Neural cell (in vitro differentiated cells): ENCODE results near the gene FCN3. TPM values are rescaled to one million over a fixed set of nuclear protein-coding genes. Genes with fewer than 3 reads are reported as not detected.

Experiments
- H2AFZ ChIP-seq: fragments of 200-600, 300-800 bp; sonication (generic), shearing (Covaris generic); 2 replicates; pipeline ENCODE4 v1.6.0; 2014; ENCODE audit warnings: low read depth, mild to moderate bottlenecking, antibody characterized with exemption, low read length, moderate library complexity
- H3F3A ChIP-seq: fragments of 200-600 bp; shearing (Covaris generic); 2 replicates; pipeline ENCODE4 v1.6.1; 2016; ENCODE audit warnings: mild to moderate bottlenecking, moderate library complexity, mixed read lengths, antibody characterized with exemption, low read length; ENCODE audit not compliant: insufficient read depth, poor library complexity, severe bottlenecking
- H3K27ac ChIP-seq: fragments of 200-600, 300-800 bp; sonication (generic), shearing (Covaris generic); 2 replicates; pipeline ENCODE4 v1.5.1; 2014; ENCODE audit warnings: mild to moderate bottlenecking, low read length, moderate library complexity
- H3K27me3 ChIP-seq: fragments of 300-800, 200-600 bp; sonication (generic), shearing (Covaris generic); 2 replicates; pipeline ENCODE4 v1.6.0; 2014; ENCODE audit warnings: mild to moderate bottlenecking, low read depth, low read length, moderate library complexity; ENCODE audit not compliant: insufficient read depth
- H3K36me3 ChIP-seq: fragments of 300-800, 200-600 bp; sonication (generic), shearing (Covaris generic); 2 replicates; pipeline ENCODE4 v1.5.1; 2014; ENCODE audit warnings: mild to moderate bottlenecking, antibody characterized with exemption, low read length, moderate library complexity; ENCODE audit not compliant: insufficient read depth
- H3K4me2 ChIP-seq: fragments of 300-800, 200-600 bp; sonication (generic), shearing (Covaris generic); 2 replicates; pipeline ENCODE4 v1.6.0; 2014; ENCODE audit warnings: mild to moderate bottlenecking, low read length
- H3K4me3 ChIP-seq: fragments of 300-800, 200-600 bp; sonication (generic), shearing (Covaris generic); 2 replicates; pipeline ENCODE4 v1.5.1; 2014; ENCODE audit warnings: mild to moderate bottlenecking, low read length, moderate library complexity
- H3K79me2 ChIP-seq: fragments of 200-600 bp; shearing (Covaris generic); replicated peaks from 2 replicates; pipeline ENCODE4 v1.6.0; 2014; ENCODE audit warnings: mild to moderate bottlenecking, low read length, moderate library complexity; ENCODE audit not compliant: insufficient read depth
- H3K9ac ChIP-seq: fragments of 300-800, 200-600 bp; sonication (generic), shearing (Covaris generic); 2 replicates; pipeline ENCODE4 v1.6.1; 2016; ENCODE audit warnings: mild to moderate bottlenecking, low read length, mixed read lengths
- H3K9me2 ChIP-seq: fragments of 200-600 bp; shearing (Covaris generic); 2 replicates; pipeline ENCODE4 v1.6.1; 2016; ENCODE audit warnings: mild to moderate bottlenecking, low read length, mixed read lengths; ENCODE audit not compliant: insufficient read depth
- H3K9me3 ChIP-seq: fragments of 200-600, 300-800 bp; sonication (generic), shearing (Covaris generic); 2 replicates; pipeline ENCODE4 v1.6.1; 2016; ENCODE audit warnings: mild to moderate bottlenecking, mixed run types, low read length, moderate library complexity, mixed read lengths
- H4K20me1 ChIP-seq: fragments of 200-600 bp; shearing (Covaris generic); 2 replicates; pipeline ENCODE4 v1.6.1; 2016; ENCODE audit warnings: mild to moderate bottlenecking, mixed run types; ENCODE audit not compliant: insufficient read depth
- CTCF ChIP-seq: fragments of 450-650 bp; IDR thresholded peaks from 2 replicates; pipeline ENCODE4 v1.5.1; 2014; ENCODE audit warnings: antibody characterized with exemption, mild to moderate bottlenecking, moderate library complexity; ENCODE audit not compliant: poor library complexity, severe bottlenecking
- EP300 ChIP-seq: fragments of 450-650 bp; conservative IDR thresholded peaks from 2 replicates; pipeline ENCODE4 v1.6.1; 2014; ENCODE audit warnings: antibody characterized with exemption, mild to moderate bottlenecking, moderate library complexity; ENCODE audit not compliant: poor library complexity, severe bottlenecking
- EZH2 ChIP-seq: fragments of 200-600, 300-800 bp; shearing (Covaris generic), sonication (generic); IDR thresholded peaks from 2 replicates; pipeline ENCODE4 v1.6.1; 2014; ENCODE audit warnings: antibody characterized with exemption, low read length, borderline replicate concordance, mild to moderate bottlenecking; ENCODE audit not compliant: insufficient read depth, poor library complexity, severe bottlenecking
- MXI1 ChIP-seq: fragments of 450-650 bp; conservative IDR thresholded peaks from 2 replicates; pipeline ENCODE4 v1.6.1; 2014; ENCODE audit warnings: antibody characterized with exemption, mild to moderate bottlenecking; ENCODE audit not compliant: poor library complexity, severe bottlenecking
- POLR2AphosphoS5 ChIP-seq: IDR thresholded peaks from 2 replicates; pipeline ENCODE4 v1.6.1; 2012
- RAD21 ChIP-seq: fragments of 450-650 bp; conservative IDR thresholded peaks from 2 replicates; pipeline ENCODE4 v1.6.1; 2014; ENCODE audit warnings: antibody characterized with exemption, mild to moderate bottlenecking, moderate library complexity
- SMC3 ChIP-seq: fragments of 450-650 bp; conservative IDR thresholded peaks from 2 replicates; pipeline ENCODE4 v1.6.1; 2014; ENCODE audit warnings: antibody characterized with exemption, mild to moderate bottlenecking, moderate library complexity; ENCODE audit not compliant: poor library complexity
- TAF1 ChIP-seq: IDR thresholded peaks from 2 replicates; pipeline ENCODE4 v1.6.1; 2012; ENCODE audit warnings: low read depth
- polyA plus RNA-seq: library from polyadenylated mRNA; depleted of rRNA; stranded (reverse); fragments of >200 nt; gene quantifications from 2 replicates; pipeline ENCODE4 v1.2.3, GENCODE V29; 2014
- TF ChIP-seq, protein P1 (sequence below): IDR thresholded peaks from 2 replicates; pipeline ENCODE4 v1.6.1; 2012; ENCODE audit warnings: borderline replicate concordance

FCN3 gene
- polyA plus RNA-seq, 1 donor from 2014 or later: not detected

DNA sequence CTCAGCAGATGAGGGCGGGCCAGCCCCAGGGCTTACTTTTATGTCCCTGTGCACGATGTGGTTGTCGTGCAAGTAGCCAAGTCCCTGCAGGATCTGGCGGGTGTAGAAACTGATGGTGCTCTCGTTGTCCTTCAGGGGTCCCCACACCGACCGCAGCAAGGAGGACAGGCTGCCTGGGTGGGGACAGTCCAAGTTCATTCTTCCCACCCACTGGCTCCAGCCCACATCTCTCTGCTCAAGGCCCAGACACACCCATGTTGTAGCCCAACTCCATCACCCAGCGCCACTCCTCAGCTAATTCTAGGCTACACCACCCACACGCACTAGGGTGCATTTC is 14.8 kb downstream of the FCN3 start:
- no peak for TF ChIP-seq TAF1
- no peak for TF ChIP-seq CTCF
- H3K9me3 ChIP-seq: no peaks in the 10 kb centered on the region
- H3K27me3 ChIP-seq: peaks cover 24% of the 10 kb centered on the region
- no peaks in the 10 kb centered on the region for H3K36me3 ChIP-seq
- no peaks in the 10 kb centered on the region for H3K79me2 ChIP-seq
- H3K27ac ChIP-seq: no peak overlapping the region
- H2AFZ ChIP-seq: no peak overlapping the region
- H3K4me2 ChIP-seq: no peak overlapping the region
- H3K9ac ChIP-seq: no peak overlapping the region
- H3K4me3 ChIP-seq: no peak overlapping the region
- H3F3A ChIP-seq: no peaks in the 10 kb centered on the region
- no peaks in the 10 kb centered on the region for H3K9me2 ChIP-seq
- no peaks in the 10 kb centered on the region for H4K20me1 ChIP-seq

- Histone ChIP-seq H3K79me2 (no peaks in the 10 kb centered on the region), H3K9ac (no peak overlapping the region), H3K27me3 (peaks cover 24% of the 10 kb centered on the region), H3F3A (no peaks in the 10 kb centered on the region), H3K4me3 (no peak overlapping the region), H3K4me2 (no peak overlapping the region), H2AFZ (no peak overlapping the region), H3K9me3 (no peaks in the 10 kb centered on the region), H3K27ac (no peak overlapping the region), H3K9me2 (no peaks in the 10 kb centered on the region), H4K20me1 (no peaks in the 10 kb centered on the region), H3K36me3 (no peaks in the 10 kb centered on the region)
- TF ChIP-seq SMC3 (no peak), RAD21 (no peak), POLR2AphosphoS5 (no peak), EZH2 (no peak), TAF1 (no peak), CTCF (no peak), MXI1 (no peak), EP300 (no peak)
- TF ChIP-seq, protein P1, sequence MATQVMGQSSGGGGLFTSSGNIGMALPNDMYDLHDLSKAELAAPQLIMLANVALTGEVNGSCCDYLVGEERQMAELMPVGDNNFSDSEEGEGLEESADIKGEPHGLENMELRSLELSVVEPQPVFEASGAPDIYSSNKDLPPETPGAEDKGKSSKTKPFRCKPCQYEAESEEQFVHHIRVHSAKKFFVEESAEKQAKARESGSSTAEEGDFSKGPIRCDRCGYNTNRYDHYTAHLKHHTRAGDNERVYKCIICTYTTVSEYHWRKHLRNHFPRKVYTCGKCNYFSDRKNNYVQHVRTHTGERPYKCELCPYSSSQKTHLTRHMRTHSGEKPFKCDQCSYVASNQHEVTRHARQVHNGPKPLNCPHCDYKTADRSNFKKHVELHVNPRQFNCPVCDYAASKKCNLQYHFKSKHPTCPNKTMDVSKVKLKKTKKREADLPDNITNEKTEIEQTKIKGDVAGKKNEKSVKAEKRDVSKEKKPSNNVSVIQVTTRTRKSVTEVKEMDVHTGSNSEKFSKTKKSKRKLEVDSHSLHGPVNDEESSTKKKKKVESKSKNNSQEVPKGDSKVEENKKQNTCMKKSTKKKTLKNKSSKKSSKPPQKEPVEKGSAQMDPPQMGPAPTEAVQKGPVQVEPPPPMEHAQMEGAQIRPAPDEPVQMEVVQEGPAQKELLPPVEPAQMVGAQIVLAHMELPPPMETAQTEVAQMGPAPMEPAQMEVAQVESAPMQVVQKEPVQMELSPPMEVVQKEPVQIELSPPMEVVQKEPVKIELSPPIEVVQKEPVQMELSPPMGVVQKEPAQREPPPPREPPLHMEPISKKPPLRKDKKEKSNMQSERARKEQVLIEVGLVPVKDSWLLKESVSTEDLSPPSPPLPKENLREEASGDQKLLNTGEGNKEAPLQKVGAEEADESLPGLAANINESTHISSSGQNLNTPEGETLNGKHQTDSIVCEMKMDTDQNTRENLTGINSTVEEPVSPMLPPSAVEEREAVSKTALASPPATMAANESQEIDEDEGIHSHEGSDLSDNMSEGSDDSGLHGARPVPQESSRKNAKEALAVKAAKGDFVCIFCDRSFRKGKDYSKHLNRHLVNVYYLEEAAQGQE: no peak
Observed at GRCh38 chr1:27358928-27359313, 15.7 kb downstream of the FCN3 start.
